ENCODE measurements around the gene ERMARD.

DNA sequence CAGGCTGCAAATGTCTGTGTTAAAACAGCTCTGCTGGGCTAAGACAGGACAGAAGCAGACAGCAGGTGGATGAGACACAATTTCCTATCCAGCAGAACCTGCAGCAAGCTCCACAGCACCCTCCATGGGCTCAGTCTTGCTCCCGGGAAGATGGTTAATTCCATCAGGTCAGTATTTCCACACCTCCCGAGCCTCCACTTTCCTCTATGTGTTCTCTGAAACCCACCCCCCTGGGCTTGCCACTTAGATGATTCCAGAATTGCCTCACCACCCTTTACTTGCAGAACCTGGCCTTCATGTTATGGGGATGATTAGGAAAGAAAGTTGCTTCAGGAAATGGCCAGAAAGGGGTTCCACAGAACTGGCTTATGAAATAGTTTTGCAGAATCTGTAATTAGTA, 43.8 kb downstream of the ERMARD start:
- TF ChIP-seq EZH2 (IDR thresholded peaks at IDR 0.05; ENCODE audit: insufficient read depth, poor library complexity, severe bottlenecking) (no peak), EZH2phosphoT487 (IDR thresholded peaks at IDR 0.05; ENCODE audit: insufficient read depth, low read depth) (no peak)
